SK-N-SH treated with all-trans-retinoic acid at 6 μM for 48 hours (cell line): ENCODE data around the gene COL4A5.

Experiments used
- GLIS3 ChIP-seq: fragments of 250-450 bp; sonication (Bioruptor Pico); IDR thresholded peaks from 2 replicates; pipeline ENCODE4 v1.5.0; 2020; ENCODE audit warnings: mild to moderate bottlenecking, moderate library complexity
- ISL1 ChIP-seq: fragments of 250-450 bp; sonication (Bioruptor Pico); IDR thresholded peaks from 2 replicates; pipeline ENCODE4 v2.1.2; 2022; ENCODE audit warnings: mild to moderate bottlenecking, moderate library complexity
- OSR1 ChIP-seq: fragments of 250-450 bp; sonication (Bioruptor Pico); IDR thresholded peaks from 2 replicates; pipeline ENCODE4 v1.8.0; 2022; ENCODE audit warnings: moderate library complexity, mild to moderate bottlenecking, inconsistent platforms
- RARB ChIP-seq: fragments of 250-450 bp; sonication (Bioruptor Pico); IDR thresholded peaks from 2 replicates; pipeline ENCODE4 v1.8.0; 2021; ENCODE audit warnings: mild to moderate bottlenecking, moderate library complexity
- ZC3H10 ChIP-seq: fragments of 250-450 bp; sonication (Bioruptor Pico); IDR thresholded peaks from 2 replicates; pipeline ENCODE4 v1.5.1; 2021; ENCODE audit warnings: mild to moderate bottlenecking, moderate library complexity
- ZFP3 ChIP-seq: fragments of 250-450 bp; sonication (Bioruptor Pico); IDR thresholded peaks from 2 replicates; pipeline ENCODE4 v1.5.0; 2020; ENCODE audit warnings: mild to moderate bottlenecking, moderate library complexity
- ZFP30 ChIP-seq: fragments of 450-650 bp; formaldehyde crosslinking; IDR thresholded peaks from 2 replicates; pipeline ENCODE4 v1.5.0; 2022; ENCODE audit warnings: mild to moderate bottlenecking, moderate library complexity
- ZNF8 ChIP-seq: fragments of 450-650 bp; formaldehyde crosslinking; IDR thresholded peaks from 2 replicates; pipeline ENCODE4 v1.5.0; 2020; ENCODE audit warnings: mild to moderate bottlenecking, moderate library complexity
- TF ChIP-seq, protein P1 (sequence below): fragments of 250-450 bp; sonication (Bioruptor Pico); IDR thresholded peaks from 2 replicates; pipeline ENCODE4 v1.5.0; 2020; ENCODE audit warnings: mild to moderate bottlenecking, moderate library complexity
- TF ChIP-seq, protein P2 (sequence below): fragments of 250-450 bp; sonication (Bioruptor Pico); IDR thresholded peaks from 2 replicates; pipeline ENCODE4 v1.5.1; 2020; ENCODE audit warnings: low read depth, mild to moderate bottlenecking, moderate library complexity
- TF ChIP-seq, protein P3 (sequence below): fragments of 250-450 bp; sonication (Bioruptor Pico); IDR thresholded peaks from 2 replicates; pipeline ENCODE4 v1.5.1; 2021; ENCODE audit warnings: mild to moderate bottlenecking, moderate library complexity
- TF ChIP-seq, protein P4 (sequence below): fragments of 250-450 bp; sonication (Bioruptor Pico); IDR thresholded peaks from 2 replicates; pipeline ENCODE4 v1.8.0; 2020; ENCODE audit warnings: mild to moderate bottlenecking, moderate library complexity, borderline replicate concordance

DNA sequence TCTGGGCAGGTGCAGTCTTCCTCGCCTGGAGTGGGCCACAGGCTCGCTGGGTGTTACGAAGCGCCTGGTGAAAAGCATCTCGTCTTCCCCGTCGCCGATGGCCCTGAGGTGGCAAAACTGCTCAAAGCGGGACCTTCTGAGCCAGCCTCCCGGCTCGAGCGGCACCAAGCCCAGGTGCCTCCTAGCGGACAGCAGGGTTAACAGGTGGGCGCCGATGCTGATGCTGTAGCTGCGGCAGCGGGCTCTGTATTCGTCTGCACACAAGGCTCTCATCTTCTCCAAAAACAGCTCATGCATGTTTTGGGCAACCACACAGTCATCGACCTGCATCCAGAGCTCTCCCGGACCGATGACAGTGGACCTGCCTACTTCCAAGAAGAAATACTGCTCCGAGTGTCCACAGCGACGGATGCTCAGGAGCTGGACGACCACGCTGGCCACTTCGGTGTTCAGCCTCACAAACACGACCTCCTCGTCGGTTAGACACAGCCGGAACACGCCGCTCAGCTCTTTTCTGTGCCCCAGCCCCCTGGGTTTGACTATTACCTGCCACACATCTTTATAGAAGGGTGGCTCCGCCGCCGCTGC, 295.5 kb downstream of the COL4A5 start:
- TF ChIP-seq GLIS3 (no peak), ZFP30 (no peak), ZFP3 (CRISPR knock-in tag) (no peak), RARB (CRISPR knock-in tag) (no peak), ZC3H10 (no peak), OSR1 (CRISPR knock-in tag) (no peak), ZNF8 (CRISPR knock-in tag) (no peak), ISL1 (CRISPR knock-in tag) (no peak)
- TF ChIP-seq, protein P1, sequence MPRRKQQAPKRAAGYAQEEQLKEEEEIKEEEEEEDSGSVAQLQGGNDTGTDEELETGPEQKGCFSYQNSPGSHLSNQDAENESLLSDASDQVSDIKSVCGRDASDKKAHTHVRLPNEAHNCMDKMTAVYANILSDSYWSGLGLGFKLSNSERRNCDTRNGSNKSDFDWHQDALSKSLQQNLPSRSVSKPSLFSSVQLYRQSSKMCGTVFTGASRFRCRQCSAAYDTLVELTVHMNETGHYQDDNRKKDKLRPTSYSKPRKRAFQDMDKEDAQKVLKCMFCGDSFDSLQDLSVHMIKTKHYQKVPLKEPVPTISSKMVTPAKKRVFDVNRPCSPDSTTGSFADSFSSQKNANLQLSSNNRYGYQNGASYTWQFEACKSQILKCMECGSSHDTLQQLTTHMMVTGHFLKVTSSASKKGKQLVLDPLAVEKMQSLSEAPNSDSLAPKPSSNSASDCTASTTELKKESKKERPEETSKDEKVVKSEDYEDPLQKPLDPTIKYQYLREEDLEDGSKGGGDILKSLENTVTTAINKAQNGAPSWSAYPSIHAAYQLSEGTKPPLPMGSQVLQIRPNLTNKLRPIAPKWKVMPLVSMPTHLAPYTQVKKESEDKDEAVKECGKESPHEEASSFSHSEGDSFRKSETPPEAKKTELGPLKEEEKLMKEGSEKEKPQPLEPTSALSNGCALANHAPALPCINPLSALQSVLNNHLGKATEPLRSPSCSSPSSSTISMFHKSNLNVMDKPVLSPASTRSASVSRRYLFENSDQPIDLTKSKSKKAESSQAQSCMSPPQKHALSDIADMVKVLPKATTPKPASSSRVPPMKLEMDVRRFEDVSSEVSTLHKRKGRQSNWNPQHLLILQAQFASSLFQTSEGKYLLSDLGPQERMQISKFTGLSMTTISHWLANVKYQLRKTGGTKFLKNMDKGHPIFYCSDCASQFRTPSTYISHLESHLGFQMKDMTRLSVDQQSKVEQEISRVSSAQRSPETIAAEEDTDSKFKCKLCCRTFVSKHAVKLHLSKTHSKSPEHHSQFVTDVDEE (CRISPR knock-in tag): no peak
- TF ChIP-seq, protein P2, sequence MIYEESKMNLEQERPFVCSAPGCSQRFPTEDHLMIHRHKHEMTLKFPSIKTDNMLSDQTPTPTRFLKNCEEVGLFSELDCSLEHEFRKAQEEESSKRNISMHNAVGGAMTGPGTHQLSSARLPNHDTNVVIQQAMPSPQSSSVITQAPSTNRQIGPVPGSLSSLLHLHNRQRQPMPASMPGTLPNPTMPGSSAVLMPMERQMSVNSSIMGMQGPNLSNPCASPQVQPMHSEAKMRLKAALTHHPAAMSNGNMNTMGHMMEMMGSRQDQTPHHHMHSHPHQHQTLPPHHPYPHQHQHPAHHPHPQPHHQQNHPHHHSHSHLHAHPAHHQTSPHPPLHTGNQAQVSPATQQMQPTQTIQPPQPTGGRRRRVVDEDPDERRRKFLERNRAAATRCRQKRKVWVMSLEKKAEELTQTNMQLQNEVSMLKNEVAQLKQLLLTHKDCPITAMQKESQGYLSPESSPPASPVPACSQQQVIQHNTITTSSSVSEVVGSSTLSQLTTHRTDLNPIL (CRISPR knock-in tag): no peak
- TF ChIP-seq, protein P3, sequence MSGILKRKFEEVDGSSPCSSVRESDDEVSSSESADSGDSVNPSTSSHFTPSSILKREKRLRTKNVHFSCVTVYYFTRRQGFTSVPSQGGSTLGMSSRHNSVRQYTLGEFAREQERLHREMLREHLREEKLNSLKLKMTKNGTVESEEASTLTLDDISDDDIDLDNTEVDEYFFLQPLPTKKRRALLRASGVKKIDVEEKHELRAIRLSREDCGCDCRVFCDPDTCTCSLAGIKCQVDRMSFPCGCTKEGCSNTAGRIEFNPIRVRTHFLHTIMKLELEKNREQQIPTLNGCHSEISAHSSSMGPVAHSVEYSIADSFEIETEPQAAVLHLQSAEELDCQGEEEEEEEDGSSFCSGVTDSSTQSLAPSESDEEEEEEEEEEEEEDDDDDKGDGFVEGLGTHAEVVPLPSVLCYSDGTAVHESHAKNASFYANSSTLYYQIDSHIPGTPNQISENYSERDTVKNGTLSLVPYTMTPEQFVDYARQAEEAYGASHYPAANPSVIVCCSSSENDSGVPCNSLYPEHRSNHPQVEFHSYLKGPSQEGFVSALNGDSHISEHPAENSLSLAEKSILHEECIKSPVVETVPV: no peak
- TF ChIP-seq, protein P4, sequence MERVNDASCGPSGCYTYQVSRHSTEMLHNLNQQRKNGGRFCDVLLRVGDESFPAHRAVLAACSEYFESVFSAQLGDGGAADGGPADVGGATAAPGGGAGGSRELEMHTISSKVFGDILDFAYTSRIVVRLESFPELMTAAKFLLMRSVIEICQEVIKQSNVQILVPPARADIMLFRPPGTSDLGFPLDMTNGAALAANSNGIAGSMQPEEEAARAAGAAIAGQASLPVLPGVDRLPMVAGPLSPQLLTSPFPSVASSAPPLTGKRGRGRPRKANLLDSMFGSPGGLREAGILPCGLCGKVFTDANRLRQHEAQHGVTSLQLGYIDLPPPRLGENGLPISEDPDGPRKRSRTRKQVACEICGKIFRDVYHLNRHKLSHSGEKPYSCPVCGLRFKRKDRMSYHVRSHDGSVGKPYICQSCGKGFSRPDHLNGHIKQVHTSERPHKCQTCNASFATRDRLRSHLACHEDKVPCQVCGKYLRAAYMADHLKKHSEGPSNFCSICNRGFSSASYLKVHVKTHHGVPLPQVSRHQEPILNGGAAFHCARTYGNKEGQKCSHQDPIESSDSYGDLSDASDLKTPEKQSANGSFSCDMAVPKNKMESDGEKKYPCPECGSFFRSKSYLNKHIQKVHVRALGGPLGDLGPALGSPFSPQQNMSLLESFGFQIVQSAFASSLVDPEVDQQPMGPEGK: no peak
